Measurements from ENCODE around the gene UCK2. TPM values are rescaled to one million over a fixed set of nuclear protein-coding genes. Genes with fewer than 3 reads are reported as not detected.
"Not testable (repeated sequence)": the region's sequence is repeated elsewhere in the genome, so short reads cannot be mapped to it uniquely, and the experiment has no call there.

UCK2 gene
- 10 to 100 TPM; 34.3 to 47.5 TPM for total RNA-seq

DNA sequence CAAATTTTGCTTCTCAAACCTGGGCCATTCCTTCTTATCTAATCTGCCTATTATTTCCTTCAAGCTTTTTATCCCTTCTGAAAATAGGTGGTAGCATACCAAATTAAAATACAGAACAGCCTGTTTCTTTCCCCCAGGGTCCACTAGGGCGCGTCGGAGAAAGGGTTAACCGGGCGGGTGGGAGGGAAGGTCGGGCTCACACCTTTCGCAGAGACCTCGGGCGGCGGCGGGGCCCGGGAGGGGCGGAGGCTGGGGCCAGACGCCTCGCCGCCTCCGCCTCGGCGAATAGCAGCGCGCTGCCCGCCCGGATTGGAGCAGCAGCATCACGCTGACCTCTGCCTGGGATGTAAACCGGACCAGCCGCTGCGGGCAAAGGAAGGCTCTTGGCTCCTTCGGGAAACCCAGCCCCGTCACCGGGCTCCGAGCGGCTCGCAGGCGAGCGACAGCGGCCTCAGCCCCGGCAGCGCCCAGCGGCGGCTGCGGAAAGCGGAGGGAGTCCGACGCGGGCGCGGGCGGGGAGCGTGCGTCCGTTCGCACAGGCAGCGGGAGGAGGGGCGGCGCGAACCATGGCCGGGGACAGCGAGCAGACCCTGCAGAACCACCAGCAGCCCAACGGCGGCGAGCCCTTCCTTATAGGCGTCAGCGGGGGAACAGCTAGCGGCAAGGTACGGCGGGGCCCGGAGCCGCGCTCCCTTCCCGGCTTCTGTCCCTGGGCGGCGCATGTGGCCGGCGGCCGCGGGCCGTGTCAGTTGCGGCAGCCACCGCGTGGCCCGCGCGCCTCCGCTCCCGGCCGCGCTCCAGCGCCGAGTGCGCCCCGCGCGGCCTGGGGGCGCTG, at the start of gene UCK2:
TSS of gene UCK2 (plus strand) at position 347 of the 835 bp plus-strand sequence. CDS start at position 567, 220 bp downstream.
- ATAC-seq (ENCODE audit: insufficient number of reproducible peaks, low FRiP score, low read depth): peak; percentile 75
- DNase-seq (ENCODE audit: low spot score): peak; percentile 11
- H3K27me3 ChIP-seq (replicated peaks; ENCODE audit: insufficient read depth): no peaks in the 10 kb centered on the region
- peak within 1 kb of the TSS; percentile 93 to 94 for H3K27ac ChIP-seq
- no peaks in the 10 kb centered on the region for H3K36me3 ChIP-seq
- H3K9me3 ChIP-seq: no peaks in the 10 kb centered on the region
- TF ChIP-seq, protein P1, sequence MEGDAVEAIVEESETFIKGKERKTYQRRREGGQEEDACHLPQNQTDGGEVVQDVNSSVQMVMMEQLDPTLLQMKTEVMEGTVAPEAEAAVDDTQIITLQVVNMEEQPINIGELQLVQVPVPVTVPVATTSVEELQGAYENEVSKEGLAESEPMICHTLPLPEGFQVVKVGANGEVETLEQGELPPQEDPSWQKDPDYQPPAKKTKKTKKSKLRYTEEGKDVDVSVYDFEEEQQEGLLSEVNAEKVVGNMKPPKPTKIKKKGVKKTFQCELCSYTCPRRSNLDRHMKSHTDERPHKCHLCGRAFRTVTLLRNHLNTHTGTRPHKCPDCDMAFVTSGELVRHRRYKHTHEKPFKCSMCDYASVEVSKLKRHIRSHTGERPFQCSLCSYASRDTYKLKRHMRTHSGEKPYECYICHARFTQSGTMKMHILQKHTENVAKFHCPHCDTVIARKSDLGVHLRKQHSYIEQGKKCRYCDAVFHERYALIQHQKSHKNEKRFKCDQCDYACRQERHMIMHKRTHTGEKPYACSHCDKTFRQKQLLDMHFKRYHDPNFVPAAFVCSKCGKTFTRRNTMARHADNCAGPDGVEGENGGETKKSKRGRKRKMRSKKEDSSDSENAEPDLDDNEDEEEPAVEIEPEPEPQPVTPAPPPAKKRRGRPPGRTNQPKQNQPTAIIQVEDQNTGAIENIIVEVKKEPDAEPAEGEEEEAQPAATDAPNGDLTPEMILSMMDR (IDR thresholded peaks at IDR 0.05): peak; percentile 18
- H3K4me3 ChIP-seq: peak within 1 kb of the TSS; percentile 94
- H3K4me1 ChIP-seq (ENCODE audit: control insufficient read depth in 1 of 2, low read depth in 2 of 2): peaks cover 9 to 16% of the 10 kb centered on the region in 2 donors

DNA sequence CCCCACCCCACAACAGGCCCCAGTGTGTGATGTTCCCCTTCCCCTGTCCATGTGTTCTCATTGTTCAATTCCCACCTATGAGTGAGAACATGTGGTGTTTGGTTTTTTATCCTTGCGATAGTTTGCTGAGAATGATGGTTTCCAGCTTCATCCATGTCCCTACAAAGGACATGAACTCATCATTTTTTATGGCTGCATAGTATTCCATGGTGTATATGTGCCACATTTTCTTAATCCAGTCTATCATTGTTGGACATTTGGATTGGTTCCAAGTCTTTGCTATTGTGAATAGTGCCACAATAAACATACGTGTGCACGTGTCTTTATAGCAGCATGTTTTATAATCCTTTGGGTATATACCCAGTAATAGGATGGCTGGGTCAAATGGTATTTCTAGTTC, 49.2 kb upstream of the UCK2 start:
- not testable (repeated sequence) for H3K36me3 ChIP-seq; ATAC-seq (ENCODE audit: insufficient number of reproducible peaks, low FRiP score, low read depth)

DNA sequence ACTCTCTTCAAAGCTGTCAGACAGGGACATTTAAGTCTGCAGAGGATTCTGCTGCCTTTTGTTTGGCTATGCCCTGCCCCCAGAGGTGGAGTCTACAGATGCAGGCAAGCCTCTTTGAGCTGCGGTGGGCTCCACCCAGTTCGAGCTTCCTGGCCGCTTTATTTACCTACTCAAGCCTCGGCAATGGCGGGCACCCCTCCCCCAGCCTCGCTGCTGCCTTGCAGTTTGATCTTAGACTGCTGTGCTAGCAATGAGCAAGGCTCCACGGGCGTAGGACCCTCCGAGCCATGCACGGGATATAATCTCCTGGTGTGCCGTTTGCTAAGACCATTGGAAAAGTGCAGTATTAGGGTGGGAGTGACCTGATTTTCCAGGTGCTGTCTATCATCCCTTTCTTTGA, 43.9 kb upstream of the UCK2 start:
- not testable (repeated sequence) for H3K4me1 ChIP-seq (ENCODE audit: control insufficient read depth in 1 of 2, low read depth in 2 of 2); H3K36me3 ChIP-seq; H3K9me3 ChIP-seq; H3K27ac ChIP-seq; H3K27me3 ChIP-seq (replicated peaks; ENCODE audit: insufficient read depth); DNase-seq (ENCODE audit: low spot score); H3K4me3 ChIP-seq; ATAC-seq (ENCODE audit: insufficient number of reproducible peaks, low FRiP score, low read depth)

More for the DNA sequence above, 49.2 kb upstream of the UCK2 start:
- H3K27me3 ChIP-seq (replicated peaks; ENCODE audit: insufficient read depth); DNase-seq (ENCODE audit: low spot score); H3K4me1 ChIP-seq (ENCODE audit: control insufficient read depth in 1 of 2, low read depth in 2 of 2); H3K9me3 ChIP-seq; H3K27ac ChIP-seq; H3K4me3 ChIP-seq: not testable (repeated sequence)

DNA sequence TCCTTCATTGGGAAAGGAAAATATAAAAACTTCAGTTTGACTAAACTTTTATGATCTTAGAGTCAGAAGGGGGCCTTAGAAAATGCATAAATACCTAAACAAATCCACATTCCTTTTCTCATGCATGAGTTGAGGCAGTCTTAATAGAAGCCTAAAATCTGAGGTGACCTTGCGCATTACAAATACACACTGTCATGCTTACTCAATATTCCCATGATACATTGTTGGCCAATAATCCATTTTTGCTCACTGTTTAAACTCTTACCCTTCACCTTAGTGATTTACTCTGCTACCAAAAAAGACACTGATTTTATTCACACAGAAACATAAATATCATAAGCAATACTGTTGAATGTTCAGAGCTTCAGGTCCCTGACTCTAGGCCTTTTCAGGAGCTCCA, 39.7 kb upstream of the UCK2 start:
- Histone ChIP-seq H3K4me1 (ENCODE audit: control insufficient read depth in 1 of 2, low read depth in 2 of 2) (no peaks in the 10 kb centered on the region), H3K4me3 (no peak overlapping the region), H3K36me3 (no peaks in the 10 kb centered on the region), H3K9me3 (no peaks in the 10 kb centered on the region), H3K27me3 (replicated peaks; ENCODE audit: insufficient read depth) (no peaks in the 10 kb centered on the region), H3K27ac (no peak overlapping the region)
- DNase-seq (ENCODE audit: low spot score) (no peak), ATAC-seq (ENCODE audit: insufficient number of reproducible peaks, low FRiP score, low read depth) (no peak)
- TF ChIP-seq, protein P1 (IDR thresholded peaks at IDR 0.05): no peak

DNA sequence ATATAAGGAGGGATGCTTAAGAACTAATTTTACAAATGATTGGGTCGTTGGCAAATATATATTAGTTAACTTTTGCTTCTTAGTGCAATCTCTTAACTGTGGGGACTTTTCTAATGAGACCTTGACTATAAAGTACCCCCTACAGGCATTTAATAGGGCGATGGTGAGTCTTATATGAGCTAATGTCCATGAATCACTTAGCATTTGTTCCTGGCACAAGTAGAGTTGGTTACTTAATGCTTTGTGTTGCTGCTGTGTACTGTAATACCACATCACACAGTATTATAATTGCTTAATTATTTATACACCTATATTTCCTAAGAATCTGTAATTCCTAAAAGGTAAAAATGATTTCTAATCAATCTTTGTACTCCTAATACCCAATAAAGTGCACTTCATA, 33.5 kb upstream of the UCK2 start:
- Histone ChIP-seq H3K27me3 (replicated peaks; ENCODE audit: insufficient read depth) (no peaks in the 10 kb centered on the region), H3K27ac (no peak overlapping the region), H3K4me1 (ENCODE audit: control insufficient read depth in 1 of 2, low read depth in 2 of 2) (no peaks in the 10 kb centered on the region), H3K9me3 (no peaks in the 10 kb centered on the region), H3K4me3 (no peak overlapping the region), H3K36me3 (no peaks in the 10 kb centered on the region)
- TF ChIP-seq, protein P1 (IDR thresholded peaks at IDR 0.05): no peak
- ATAC-seq (ENCODE audit: insufficient number of reproducible peaks, low FRiP score, low read depth) (no peak), DNase-seq (ENCODE audit: low spot score) (no peak)

DNA sequence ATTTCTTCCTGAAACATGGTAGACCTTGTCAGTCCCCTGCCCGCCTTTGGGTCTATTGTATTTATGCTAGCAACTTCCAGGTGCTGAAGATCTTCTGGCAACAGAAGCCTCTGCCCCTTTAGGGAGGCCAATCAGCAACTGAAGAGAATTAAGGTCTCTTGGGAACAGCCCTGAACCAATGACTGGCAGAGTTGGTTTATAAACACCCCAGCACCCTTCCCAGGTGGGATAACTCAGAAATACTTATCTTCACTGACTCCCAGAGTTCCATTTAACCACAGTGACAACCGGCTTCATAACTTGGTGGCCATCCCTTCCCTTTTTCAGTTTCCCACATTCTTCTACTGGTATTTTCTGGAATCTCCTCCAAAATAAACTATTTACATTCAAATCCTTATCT, 31.5 kb upstream of the UCK2 start:
- Histone ChIP-seq H3K4me3 (no peak overlapping the region), H3K36me3 (no peaks in the 10 kb centered on the region), H3K27me3 (replicated peaks; ENCODE audit: insufficient read depth) (no peaks in the 10 kb centered on the region), H3K4me1 (ENCODE audit: control insufficient read depth in 1 of 2, low read depth in 2 of 2) (no peaks in the 10 kb centered on the region), H3K27ac (no peak overlapping the region), H3K9me3 (no peaks in the 10 kb centered on the region)
- TF ChIP-seq, protein P1 (IDR thresholded peaks at IDR 0.05): no peak
- no peak for DNase-seq (ENCODE audit: low spot score)
- no peak for ATAC-seq (ENCODE audit: insufficient number of reproducible peaks, low FRiP score, low read depth)
